Stomach (tissue), 4 donors: ENCODE results near the gene FRMD8.

ENCODE experiments used
- EP300 ChIP-seq: sonication (generic); formaldehyde crosslinking; IDR thresholded peaks from one replicate; pipeline ENCODE4 v1.6.1; 2017; ENCODE audit warnings: antibody characterized with exemption
- POLR2A ChIP-seq, 4 donors: fragments of 450-650 bp; IDR thresholded peaks; one replicate each; pipeline ENCODE4 v1.6.1; 2016; ENCODE audit warnings: antibody characterized with exemption in 4 of 4, control low read depth in 2 of 4, mild to moderate bottlenecking in 1 of 4, moderate library complexity in 1 of 4
- TF ChIP-seq, protein P1 (sequence below), 7 experiments: fragments of 450-650 bp in 4 of 7; fragments of 200-600 bp in 3 of 7; sonication (generic) in 3 of 7; IDR thresholded peaks; one replicate each; pipeline ENCODE4 v1.5.1; 2016 to 2019; ENCODE audit warnings: antibody characterized with exemption in 7 of 7, control low read depth in 2 of 7, mild to moderate bottlenecking in 1 of 7

GRCh38 chr11:65379698-65380459, 6.6 kb upstream of the FRMD8 start:
- TF ChIP-seq, protein P1, sequence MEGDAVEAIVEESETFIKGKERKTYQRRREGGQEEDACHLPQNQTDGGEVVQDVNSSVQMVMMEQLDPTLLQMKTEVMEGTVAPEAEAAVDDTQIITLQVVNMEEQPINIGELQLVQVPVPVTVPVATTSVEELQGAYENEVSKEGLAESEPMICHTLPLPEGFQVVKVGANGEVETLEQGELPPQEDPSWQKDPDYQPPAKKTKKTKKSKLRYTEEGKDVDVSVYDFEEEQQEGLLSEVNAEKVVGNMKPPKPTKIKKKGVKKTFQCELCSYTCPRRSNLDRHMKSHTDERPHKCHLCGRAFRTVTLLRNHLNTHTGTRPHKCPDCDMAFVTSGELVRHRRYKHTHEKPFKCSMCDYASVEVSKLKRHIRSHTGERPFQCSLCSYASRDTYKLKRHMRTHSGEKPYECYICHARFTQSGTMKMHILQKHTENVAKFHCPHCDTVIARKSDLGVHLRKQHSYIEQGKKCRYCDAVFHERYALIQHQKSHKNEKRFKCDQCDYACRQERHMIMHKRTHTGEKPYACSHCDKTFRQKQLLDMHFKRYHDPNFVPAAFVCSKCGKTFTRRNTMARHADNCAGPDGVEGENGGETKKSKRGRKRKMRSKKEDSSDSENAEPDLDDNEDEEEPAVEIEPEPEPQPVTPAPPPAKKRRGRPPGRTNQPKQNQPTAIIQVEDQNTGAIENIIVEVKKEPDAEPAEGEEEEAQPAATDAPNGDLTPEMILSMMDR (IDR thresholded peaks at IDR 0.05) = no peak
- no peak for TF ChIP-seq EP300
- no peak for TF ChIP-seq POLR2A (IDR thresholded peaks at IDR 0.05)
